Measurements from ENCODE around the gene ESM1. TPM values are rescaled to one million over a fixed set of nuclear protein-coding genes. Genes with fewer than 3 reads are reported as not detected.

Gene ESM1
- total and polyA plus RNA-seq, 9 of the 15 experiments (the other 6 are each of a cell fraction or from before 2014, with no cell fraction given): not detected

GRCh38 chr5:55031492-55031891 is 46.1 kb upstream of the ESM1 start:
- H3K9ac ChIP-seq (ENCODE audit: insufficient read depth in 1 of 2, low read depth in 2 of 2, low read length in 2 of 2): no peak overlapping the region
- in situ Hi-C loops (cut with MboI): no loop called here
- intact Hi-C loops (cut with micrococcal nuclease): no loop called here
- H3K4me3 ChIP-seq: no peak overlapping the region
- no peaks in the 10 kb centered on the region for H3K9me1 ChIP-seq (ENCODE audit: control insufficient read depth, insufficient read depth, low read length)
- H4K20me1 ChIP-seq (replicated peaks; ENCODE audit: control insufficient read depth, insufficient read depth, low read length): no peaks in the 10 kb centered on the region
- DNase-seq (ENCODE audit: extremely low read depth in 1 of 4, low spot score in 3 of 4) (no peak), FAIRE-seq (no peak), ATAC-seq (no peak)
- CTCF ChIA-PET (ENCODE audit: low intra/inter-chr PET ratio): no interaction called here
- no peaks in the 10 kb centered on the region for H3K9me3 ChIP-seq (replicated peaks; ENCODE audit: control insufficient read depth, insufficient read depth, low read depth, low read length)
- H3K36me3 ChIP-seq (ENCODE audit: control insufficient read depth, insufficient read depth, low read length): no peaks in the 10 kb centered on the region
- no peaks in the 10 kb centered on the region for H3K4me1 ChIP-seq (replicated peaks in 1 of 2; ENCODE audit: control insufficient read depth in 2 of 2, insufficient read depth in 2 of 2, low read length in 2 of 2)
- no peak overlapping the region for H3K27ac ChIP-seq (ENCODE audit: extremely low read depth, low read depth, low read length)
- WGBS (ENCODE audit: insufficient coverage, low coverage, missing lambda C conversion rate): 0% methylated on average over 5 of the region's 5 CpGs
- no peak overlapping the region for H3K4me2 ChIP-seq (ENCODE audit: insufficient read depth, low read length)
- H2AFZ ChIP-seq (ENCODE audit: low read depth, low read length): no peak overlapping the region
- H3K79me2 ChIP-seq (ENCODE audit: control insufficient read depth, insufficient read depth, low read length): no peaks in the 10 kb centered on the region
- POLR2A ChIA-PET: interaction anchor here (1.5 kb wide), 1 partner anchor 13 kb away, joined by 4 read pairs; no protein-coding TSS in a partner anchor
- BruUV-seq (replicated peaks): no TSS peak
- peaks cover 0 to 15% of the 10 kb centered on the region in 2 experiments; a peak in 3 of 5 replicates for H3K27me3 ChIP-seq (ENCODE audit: control insufficient read depth in 2 of 2, insufficient read depth in 2 of 2, low read length in 2 of 2)
- no peak for TF ChIP-seq BCLAF1 (IDR thresholded peaks at IDR 0.05; ENCODE audit: borderline replicate concordance in 1 of 2, control insufficient read depth in 1 of 2, low read depth in 2 of 2, low read length in 1 of 2)
- no peak for TF ChIP-seq MLLT1 (IDR thresholded peaks at IDR 0.05)
- no peak for TF ChIP-seq SP2 (IDR thresholded peaks at IDR 0.05; ENCODE audit: extremely low read depth, low read depth, low read length, poor library complexity, severe bottlenecking)
- no peak for TF ChIP-seq PYGO2 (tag; IDR thresholded peaks at IDR 0.05)
- no peak for TF ChIP-seq MEF2D (tag; conservative IDR thresholded peaks at IDR 0.05; ENCODE audit: low read depth)
- TF ChIP-seq ERF (CRISPR knock-in tag; IDR thresholded peaks at IDR 0.05): no peak
- no peak for TF ChIP-seq ZBTB12 (CRISPR knock-in tag; IDR thresholded peaks at IDR 0.05)
- TF ChIP-seq CREB1 (IDR thresholded peaks at IDR 0.05): no peak
- no peak for TF ChIP-seq CREB1 (CRISPR knock-in tag; IDR thresholded peaks at IDR 0.05)
- no peak for TF ChIP-seq ZNF830 (CRISPR knock-in tag; IDR thresholded peaks at IDR 0.05)
- TF ChIP-seq FOXJ2 (tag; IDR thresholded peaks at IDR 0.05): no peak
- no peak for TF ChIP-seq HMGXB4 (CRISPR knock-in tag; IDR thresholded peaks at IDR 0.05)
- no peak for TF ChIP-seq CBX8 (IDR thresholded peaks at IDR 0.05; ENCODE audit: borderline replicate concordance, extremely low read depth, low read depth, low read length, poor library complexity, severe bottlenecking)
- no peak for TF ChIP-seq ZNF174 (CRISPR knock-in tag; IDR thresholded peaks at IDR 0.05)
- TF ChIP-seq RAD51 (IDR thresholded peaks at IDR 0.05; ENCODE audit: borderline replicate concordance, low read depth): no peak
